WI38 (cell line): ENCODE measurements around the gene MANBA.
"Not testable (repeated sequence)": the region's sequence is repeated elsewhere in the genome, so short reads cannot be mapped to it uniquely, and the experiment has no call there.

Experiments
- H3K4me3 ChIP-seq: 2 replicates; pipeline ENCODE4 v1.5.1; 2011; ENCODE audit warnings: low read depth, mild to moderate bottlenecking, control low read depth, low read length
- TF ChIP-seq, protein P1 (sequence below): IDR thresholded peaks from 2 replicates; pipeline ENCODE4 v1.5.1; 2012; ENCODE audit warnings: low read depth, mild to moderate bottlenecking, control low read depth, low read length

MANBA gene

DNA sequence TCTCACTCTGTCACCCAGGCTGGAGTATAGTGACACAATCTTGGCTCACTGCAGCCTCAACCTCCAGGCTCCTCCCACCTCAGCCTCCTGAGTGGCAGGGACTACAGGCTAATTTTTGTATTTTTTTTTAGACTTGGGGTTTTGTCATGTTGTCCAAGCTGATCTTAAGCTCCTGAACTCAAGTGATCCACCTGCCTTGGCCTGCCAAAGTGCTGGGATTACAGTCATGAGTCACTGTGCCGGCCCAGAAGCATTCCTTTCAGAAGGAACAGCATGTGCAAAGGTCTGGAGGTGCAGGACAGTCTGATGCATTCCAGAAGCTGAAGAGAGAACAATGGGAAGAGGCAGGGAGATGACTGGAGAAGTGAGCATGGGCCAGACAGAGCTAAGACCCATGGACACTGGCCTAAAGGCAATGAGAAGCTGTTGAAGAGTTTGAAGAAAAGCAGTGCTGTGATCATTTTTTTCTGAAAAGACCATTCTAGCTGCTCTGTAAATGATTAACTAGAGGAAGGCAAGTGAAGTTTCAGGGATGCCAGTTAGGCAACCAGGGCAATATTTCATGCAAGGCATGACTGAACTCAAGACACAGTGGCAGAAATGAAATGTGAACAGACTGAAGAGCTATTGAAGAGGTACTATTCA is 43.2 kb downstream of the MANBA start:
- TF ChIP-seq, protein P1, sequence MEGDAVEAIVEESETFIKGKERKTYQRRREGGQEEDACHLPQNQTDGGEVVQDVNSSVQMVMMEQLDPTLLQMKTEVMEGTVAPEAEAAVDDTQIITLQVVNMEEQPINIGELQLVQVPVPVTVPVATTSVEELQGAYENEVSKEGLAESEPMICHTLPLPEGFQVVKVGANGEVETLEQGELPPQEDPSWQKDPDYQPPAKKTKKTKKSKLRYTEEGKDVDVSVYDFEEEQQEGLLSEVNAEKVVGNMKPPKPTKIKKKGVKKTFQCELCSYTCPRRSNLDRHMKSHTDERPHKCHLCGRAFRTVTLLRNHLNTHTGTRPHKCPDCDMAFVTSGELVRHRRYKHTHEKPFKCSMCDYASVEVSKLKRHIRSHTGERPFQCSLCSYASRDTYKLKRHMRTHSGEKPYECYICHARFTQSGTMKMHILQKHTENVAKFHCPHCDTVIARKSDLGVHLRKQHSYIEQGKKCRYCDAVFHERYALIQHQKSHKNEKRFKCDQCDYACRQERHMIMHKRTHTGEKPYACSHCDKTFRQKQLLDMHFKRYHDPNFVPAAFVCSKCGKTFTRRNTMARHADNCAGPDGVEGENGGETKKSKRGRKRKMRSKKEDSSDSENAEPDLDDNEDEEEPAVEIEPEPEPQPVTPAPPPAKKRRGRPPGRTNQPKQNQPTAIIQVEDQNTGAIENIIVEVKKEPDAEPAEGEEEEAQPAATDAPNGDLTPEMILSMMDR, result no peak
- no peak overlapping the region for H3K4me3 ChIP-seq

DNA sequence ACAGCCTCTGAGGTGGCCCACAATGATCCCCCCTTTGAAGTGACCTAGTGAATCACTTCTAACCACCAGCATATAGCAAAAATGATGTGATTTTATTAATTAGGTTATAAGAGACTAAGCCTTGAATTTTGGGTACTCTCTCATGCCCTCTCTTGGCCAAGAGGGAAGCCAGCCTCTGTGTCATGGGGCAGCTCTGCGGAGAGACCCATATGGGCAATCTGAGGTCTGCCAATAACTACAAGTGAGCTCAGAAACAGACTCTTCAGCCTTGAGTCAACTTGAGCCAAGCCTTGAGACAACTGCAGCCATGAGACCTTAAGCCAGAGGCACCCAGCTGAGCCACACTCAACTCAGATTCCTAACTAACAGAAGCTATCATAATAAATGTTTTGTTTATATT is 45.7 kb downstream of the MANBA start:
- TF ChIP-seq, protein P1, result no peak
- H3K4me3 ChIP-seq, result no peak overlapping the region

DNA sequence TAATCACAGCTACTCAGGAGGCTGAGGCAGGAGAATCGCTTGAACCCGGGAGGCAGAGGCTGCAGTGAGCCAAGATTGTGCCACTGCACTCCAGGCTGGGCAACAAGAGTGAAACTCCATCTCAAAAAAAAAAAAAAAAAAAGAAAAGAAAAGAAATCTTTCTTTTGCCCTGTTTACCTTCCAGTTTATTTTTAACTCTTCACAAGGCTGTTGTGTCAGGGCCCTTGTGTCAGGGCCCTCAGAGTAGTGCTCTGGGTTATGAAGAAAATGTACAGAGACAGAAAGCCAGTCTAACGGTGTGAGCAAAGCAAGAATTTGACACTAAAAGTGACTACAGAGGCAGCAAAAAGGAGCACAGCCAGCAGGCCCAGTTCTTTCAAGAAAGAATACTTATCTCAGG is 47.0 kb downstream of the MANBA start:
- H3K4me3 ChIP-seq, result not testable (repeated sequence)

DNA sequence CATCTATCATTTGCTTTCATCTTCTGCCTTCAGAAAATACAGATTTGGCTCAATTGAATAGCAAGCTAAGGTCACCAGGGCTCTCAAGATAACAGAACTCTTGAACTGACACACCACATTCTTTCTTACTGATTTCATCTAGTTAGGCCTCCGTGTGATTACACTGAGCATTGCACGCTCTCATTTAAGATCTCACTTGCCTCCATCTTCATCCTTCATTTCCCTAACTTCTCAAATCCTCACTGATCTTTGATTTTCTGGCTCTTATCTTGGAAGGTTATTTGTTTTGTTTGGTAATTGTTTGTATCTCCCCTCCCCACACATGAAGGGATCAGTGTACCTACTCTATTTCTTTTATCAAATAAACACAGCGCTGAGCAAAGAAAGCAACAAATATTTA is 47.7 kb downstream of the MANBA start:
- no peak overlapping the region for H3K4me3 ChIP-seq
- TF ChIP-seq, protein P1, result no peak

DNA sequence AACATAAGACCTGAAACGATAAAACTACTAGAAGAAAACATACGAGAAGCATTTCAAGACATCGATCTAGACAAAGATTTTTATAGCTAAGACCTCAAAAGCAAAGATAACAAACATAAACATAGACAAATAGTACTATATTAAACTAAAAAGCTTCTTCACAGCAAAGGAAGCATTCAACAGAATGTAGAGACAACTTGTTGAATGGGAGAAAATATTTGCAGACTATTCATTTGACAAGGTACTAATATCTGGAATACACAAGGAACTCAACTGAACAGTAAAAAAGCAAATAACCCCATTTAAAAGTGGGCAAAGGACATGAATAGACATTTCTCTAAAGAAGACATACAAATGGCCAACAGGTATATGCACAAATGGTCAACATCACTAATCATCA is 49.8 kb downstream of the MANBA start:
- TF ChIP-seq, protein P1, result no peak

DNA sequence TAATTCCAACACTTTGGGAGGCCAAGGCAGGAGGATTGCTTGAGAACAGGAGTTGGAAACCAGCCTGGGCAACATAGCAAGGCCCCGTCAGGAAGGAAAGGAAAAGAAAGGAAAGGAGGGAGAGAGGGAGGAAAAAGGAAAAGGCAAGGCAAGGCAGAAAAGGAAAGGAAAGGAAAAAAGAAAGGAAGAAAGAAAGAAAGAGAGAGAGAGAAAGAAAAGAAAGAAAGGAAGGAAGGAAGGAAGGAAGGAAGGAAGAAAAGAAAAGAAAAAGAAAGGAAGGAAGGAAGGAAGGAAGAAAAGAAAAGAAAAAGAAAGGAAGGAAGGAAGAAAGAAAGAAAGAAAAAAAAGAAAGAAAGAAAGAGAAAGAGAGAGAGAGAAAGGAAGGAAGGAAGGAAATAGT is 51.7 kb downstream of the MANBA start:
- H3K4me3 ChIP-seq, result not testable (repeated sequence)

More for the DNA sequence above, 49.8 kb downstream of the MANBA start:
- H3K4me3 ChIP-seq, result no peak overlapping the region

DNA sequence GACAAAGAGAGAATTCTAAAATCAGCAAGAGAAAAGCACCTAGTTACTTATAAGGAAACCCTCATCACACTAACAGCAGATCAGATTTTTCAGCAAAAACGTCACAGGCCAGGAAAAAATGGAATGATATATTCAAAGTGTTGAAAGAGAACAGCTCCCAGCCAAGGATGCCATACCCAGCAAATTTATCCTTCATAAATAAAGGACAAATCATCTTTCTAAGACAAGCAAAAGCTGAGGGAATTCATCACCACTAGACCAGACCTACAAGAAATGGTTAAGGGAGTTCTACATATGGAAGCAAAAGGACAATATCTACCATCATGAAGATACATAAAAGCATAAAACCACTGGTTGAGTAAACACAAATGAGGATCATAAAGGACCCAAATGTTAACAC is 53.6 kb downstream of the MANBA start:
- TF ChIP-seq, protein P1, result no peak
- H3K4me3 ChIP-seq, result no peak overlapping the region

DNA sequence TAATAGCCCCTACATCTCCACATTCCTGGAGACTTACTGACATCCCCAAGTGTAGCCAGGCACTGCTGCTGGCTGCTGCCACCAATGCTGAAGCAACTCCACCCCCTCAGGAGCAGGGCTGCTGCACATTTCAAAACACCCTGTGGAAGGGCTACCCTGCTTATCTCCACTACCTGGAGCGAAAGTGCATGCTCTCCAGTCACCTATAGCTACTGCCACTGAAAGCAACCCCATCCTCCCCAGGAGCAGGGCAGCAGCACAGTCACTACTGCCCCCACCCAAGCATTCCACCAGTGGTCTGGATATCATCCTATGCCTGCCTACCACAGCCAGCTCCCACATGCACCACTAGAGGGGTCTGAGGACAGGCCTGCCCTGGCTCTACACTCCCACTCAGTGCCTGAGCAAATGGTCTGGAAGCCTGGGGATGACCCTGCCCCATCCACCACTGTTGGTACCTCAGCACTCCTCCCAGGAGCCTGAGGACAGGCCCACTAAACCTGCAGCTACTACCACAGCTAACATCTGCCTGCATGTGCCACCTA is 55.3 kb downstream of the MANBA start:
- TF ChIP-seq, protein P1, result no peak
- no peak overlapping the region for H3K4me3 ChIP-seq
